HEK293 (cell line): ENCODE data around the gene PSMD12.

Experiments used
- GLI4 ChIP-seq: fragments of 450-650 bp; formaldehyde crosslinking; IDR thresholded peaks from 2 replicates; pipeline ENCODE4 v1.5.1; 2016; ENCODE audit warnings: missing biosample characterization, missing genetic modification characterization
- GLIS1 ChIP-seq: fragments of 450-650 bp; formaldehyde crosslinking; IDR thresholded peaks from 2 replicates; pipeline ENCODE4 v1.5.1; 2016; ENCODE audit warnings: missing biosample characterization, missing genetic modification characterization
- HOXC10 ChIP-seq: sonication (generic); formaldehyde crosslinking; IDR thresholded peaks from 2 replicates; pipeline ENCODE4 v1.8.1; 2023; ENCODE audit warnings: mild to moderate bottlenecking, missing genetic modification reagents
- IKZF3 ChIP-seq: fragments of 450-650 bp; IDR thresholded peaks from 2 replicates; pipeline ENCODE4 v1.5.0; 2018; ENCODE audit warnings: missing biosample characterization, mild to moderate bottlenecking, missing genetic modification characterization, moderate library complexity
- KLF10 ChIP-seq: fragments of 450-650 bp; IDR thresholded peaks from 2 replicates; pipeline ENCODE4 v1.5.1; 2018; ENCODE audit warnings: missing biosample characterization, mild to moderate bottlenecking, missing genetic modification characterization
- MYNN ChIP-seq: fragments of 450-650 bp; formaldehyde crosslinking; IDR thresholded peaks from 2 replicates; pipeline ENCODE4 v1.5.1; 2016; ENCODE audit warnings: missing biosample characterization, missing genetic modification characterization, borderline replicate concordance
- SALL2 ChIP-seq: fragments of 450-650 bp; formaldehyde crosslinking; IDR thresholded peaks from 2 replicates; pipeline ENCODE4 v1.5.0; 2017; ENCODE audit warnings: missing biosample characterization, mild to moderate bottlenecking, missing genetic modification characterization, borderline replicate concordance
- SETDB1 ChIP-seq: IDR thresholded peaks from one replicate; pipeline ENCODE4 v1.6.1; 2017; ENCODE audit warnings: mild to moderate bottlenecking, low read length, moderate library complexity, mixed read lengths; ENCODE audit not compliant: insufficient read length
- ZFHX2 ChIP-seq: fragments of 450-650 bp; formaldehyde crosslinking; conservative IDR thresholded peaks from 2 replicates; pipeline ENCODE4 v1.5.1; 2016; ENCODE audit warnings: missing biosample characterization, missing genetic modification characterization
- ZNF121 ChIP-seq: fragments of 450-650 bp; formaldehyde crosslinking; IDR thresholded peaks from 2 replicates; pipeline ENCODE4 v1.5.1; 2016; ENCODE audit warnings: missing biosample characterization, missing genetic modification characterization
- ZNF175 ChIP-seq: fragments of 450-650 bp; formaldehyde crosslinking; IDR thresholded peaks from 2 replicates; pipeline ENCODE4 v1.5.1; 2016; ENCODE audit warnings: missing biosample characterization, missing genetic modification characterization
- ZNF202 ChIP-seq: fragments of 450-650 bp; formaldehyde crosslinking; IDR thresholded peaks from 2 replicates; pipeline ENCODE4 v1.5.1; 2016; ENCODE audit warnings: missing biosample characterization, missing genetic modification characterization, borderline replicate concordance
- ZNF223 ChIP-seq: fragments of 450-650 bp; formaldehyde crosslinking; IDR thresholded peaks from 2 replicates; pipeline ENCODE4 v1.5.1; 2016; ENCODE audit warnings: missing biosample characterization, missing genetic modification characterization
- ZNF266 ChIP-seq: fragments of 450-650 bp; formaldehyde crosslinking; IDR thresholded peaks from 2 replicates; pipeline ENCODE4 v1.5.1; 2016; ENCODE audit warnings: missing biosample characterization, missing genetic modification characterization, low read depth
- ZNF335 ChIP-seq: fragments of 450-650 bp; formaldehyde crosslinking; conservative IDR thresholded peaks from 2 replicates; pipeline ENCODE4 v1.5.1; 2016; ENCODE audit warnings: missing biosample characterization, missing genetic modification characterization
- ZNF394 ChIP-seq: fragments of 450-650 bp; formaldehyde crosslinking; IDR thresholded peaks from 2 replicates; pipeline ENCODE4 v1.5.1; 2016; ENCODE audit warnings: missing biosample characterization, missing genetic modification characterization, mild to moderate bottlenecking, moderate library complexity, borderline replicate concordance
- ZNF426 ChIP-seq: fragments of 450-650 bp; formaldehyde crosslinking; IDR thresholded peaks from 2 replicates; pipeline ENCODE4 v1.5.1; 2017; ENCODE audit warnings: missing biosample characterization, missing genetic modification characterization, mild to moderate bottlenecking, inconsistent platforms, moderate library complexity
- ZNF510 ChIP-seq: fragments of 450-650 bp; formaldehyde crosslinking; IDR thresholded peaks from 2 replicates; pipeline ENCODE4 v1.5.1; 2018; ENCODE audit warnings: mild to moderate bottlenecking, missing genetic modification characterization, missing biosample characterization; ENCODE audit not compliant: insufficient replicate concordance
- ZNF558 ChIP-seq: fragments of 450-650 bp; formaldehyde crosslinking; IDR thresholded peaks from 2 replicates; pipeline ENCODE4 v1.5.1; 2016; ENCODE audit warnings: missing biosample characterization, missing genetic modification characterization
- ZNF626 ChIP-seq: fragments of 450-650 bp; sonication (Bioruptor Pico); formaldehyde crosslinking; IDR thresholded peaks from 2 replicates; pipeline ENCODE4 v1.5.1; 2018; ENCODE audit warnings: missing biosample characterization, missing genetic modification characterization, inconsistent platforms
- ZNF629 ChIP-seq: fragments of 450-650 bp; formaldehyde crosslinking; IDR thresholded peaks from 2 replicates; pipeline ENCODE4 v1.5.1; 2017; ENCODE audit warnings: missing biosample characterization, missing genetic modification characterization
- ZNF664 ChIP-seq: fragments of 450-650 bp; formaldehyde crosslinking; IDR thresholded peaks from 2 replicates; pipeline ENCODE4 v1.5.1; 2016; ENCODE audit warnings: missing biosample characterization, missing genetic modification characterization
- ZNF677 ChIP-seq: fragments of 450-650 bp; IDR thresholded peaks from 2 replicates; pipeline ENCODE4 v1.5.0; 2018; ENCODE audit warnings: missing biosample characterization, mild to moderate bottlenecking, missing genetic modification characterization, moderate library complexity
- ZNF837 ChIP-seq: fragments of 450-650 bp; formaldehyde crosslinking; IDR thresholded peaks from 2 replicates; pipeline ENCODE4 v1.5.1; 2016; ENCODE audit warnings: missing biosample characterization, missing genetic modification characterization
- ZSCAN16 ChIP-seq: fragments of 450-650 bp; formaldehyde crosslinking; IDR thresholded peaks from 2 replicates; pipeline ENCODE4 v1.5.1; 2016; ENCODE audit warnings: missing biosample characterization, missing genetic modification characterization
- ZSCAN5A ChIP-seq: fragments of 450-650 bp; formaldehyde crosslinking; IDR thresholded peaks from 2 replicates; pipeline ENCODE4 v1.5.1; 2016; ENCODE audit warnings: missing biosample characterization, missing genetic modification characterization
- TF ChIP-seq, protein P1 (sequence below): fragments of 450-650 bp; formaldehyde crosslinking; IDR thresholded peaks from 2 replicates; pipeline ENCODE4; 2016; ENCODE audit warnings: missing biosample characterization, missing genetic modification characterization
- TF ChIP-seq, protein P2 (sequence below): fragments of 450-650 bp; formaldehyde crosslinking; IDR thresholded peaks from 2 replicates; pipeline ENCODE4 v1.5.1; 2016; ENCODE audit warnings: missing biosample characterization, missing genetic modification characterization
- TF ChIP-seq, protein P3 (sequence below): fragments of 450-650 bp; formaldehyde crosslinking; IDR thresholded peaks from 2 replicates; pipeline ENCODE4 v1.5.1; 2016; ENCODE audit warnings: missing biosample characterization, missing genetic modification characterization, low read depth
- TF ChIP-seq, protein P4 (sequence below): fragments of 450-650 bp; formaldehyde crosslinking; IDR thresholded peaks from 2 replicates; pipeline ENCODE4 v1.5.1; 2016; ENCODE audit warnings: missing biosample characterization, missing genetic modification characterization, low read depth
- TF ChIP-seq, protein P5 (sequence below): fragments of 450-650 bp; formaldehyde crosslinking; IDR thresholded peaks from 2 replicates; pipeline ENCODE4 v1.5.1; 2016; ENCODE audit warnings: missing biosample characterization, missing genetic modification characterization

PSMD12 gene

GRCh38 chr17:67360880-67361279 is 5.5 kb downstream of the PSMD12 start (continued):
- TF ChIP-seq ZNF426 (tag by site-specific recombination) = no peak
- TF ChIP-seq, protein P1, sequence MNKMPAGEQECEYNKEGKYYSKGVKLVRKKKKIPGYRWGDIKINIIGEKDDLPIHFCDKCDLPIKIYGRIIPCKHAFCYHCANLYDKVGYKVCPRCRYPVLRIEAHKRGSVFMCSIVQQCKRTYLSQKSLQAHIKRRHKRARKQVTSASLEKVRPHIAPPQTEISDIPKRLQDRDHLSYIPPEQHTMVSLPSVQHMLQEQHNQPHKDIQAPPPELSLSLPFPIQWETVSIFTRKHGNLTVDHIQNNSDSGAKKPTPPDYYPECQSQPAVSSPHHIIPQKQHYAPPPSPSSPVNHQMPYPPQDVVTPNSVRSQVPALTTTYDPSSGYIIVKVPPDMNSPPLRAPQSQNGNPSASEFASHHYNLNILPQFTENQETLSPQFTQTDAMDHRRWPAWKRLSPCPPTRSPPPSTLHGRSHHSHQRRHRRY (tag by site-specific recombination) = no peak
- TF ChIP-seq, protein P2, sequence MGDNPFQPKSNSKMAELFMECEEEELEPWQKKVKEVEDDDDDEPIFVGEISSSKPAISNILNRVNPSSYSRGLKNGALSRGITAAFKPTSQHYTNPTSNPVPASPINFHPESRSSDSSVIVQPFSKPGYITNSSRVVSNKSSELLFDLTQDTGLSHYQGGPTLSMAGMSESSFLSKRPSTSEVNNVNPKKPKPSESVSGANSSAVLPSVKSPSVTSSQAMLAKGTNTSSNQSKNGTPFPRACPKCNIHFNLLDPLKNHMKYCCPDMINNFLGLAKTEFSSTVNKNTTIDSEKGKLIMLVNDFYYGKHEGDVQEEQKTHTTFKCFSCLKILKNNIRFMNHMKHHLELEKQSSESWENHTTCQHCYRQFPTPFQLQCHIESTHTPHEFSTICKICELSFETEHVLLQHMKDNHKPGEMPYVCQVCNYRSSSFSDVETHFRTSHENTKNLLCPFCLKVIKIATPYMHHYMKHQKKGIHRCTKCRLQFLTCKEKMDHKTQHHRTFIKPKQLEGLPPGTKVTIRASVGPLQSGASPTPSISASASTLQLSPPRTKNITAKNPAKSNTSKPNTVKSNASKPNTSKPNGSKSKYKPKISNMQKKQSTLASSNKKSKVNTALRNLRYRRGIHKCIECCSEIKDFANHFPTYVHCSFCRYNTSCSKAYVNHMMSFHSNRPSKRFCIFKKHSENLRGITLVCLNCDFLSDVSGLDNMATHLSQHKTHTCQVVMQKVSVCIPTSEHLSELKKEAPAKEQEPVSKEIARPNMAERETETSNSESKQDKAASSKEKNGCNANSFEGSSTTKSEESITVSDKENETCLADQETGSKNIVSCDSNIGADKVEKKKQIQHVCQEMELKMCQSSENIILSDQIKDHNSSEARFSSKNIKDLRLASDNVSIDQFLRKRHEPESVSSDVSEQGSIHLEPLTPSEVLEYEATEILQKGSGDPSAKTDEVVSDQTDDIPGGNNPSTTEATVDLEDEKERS (tag by site-specific recombination) = no peak
- TF ChIP-seq, protein P3, sequence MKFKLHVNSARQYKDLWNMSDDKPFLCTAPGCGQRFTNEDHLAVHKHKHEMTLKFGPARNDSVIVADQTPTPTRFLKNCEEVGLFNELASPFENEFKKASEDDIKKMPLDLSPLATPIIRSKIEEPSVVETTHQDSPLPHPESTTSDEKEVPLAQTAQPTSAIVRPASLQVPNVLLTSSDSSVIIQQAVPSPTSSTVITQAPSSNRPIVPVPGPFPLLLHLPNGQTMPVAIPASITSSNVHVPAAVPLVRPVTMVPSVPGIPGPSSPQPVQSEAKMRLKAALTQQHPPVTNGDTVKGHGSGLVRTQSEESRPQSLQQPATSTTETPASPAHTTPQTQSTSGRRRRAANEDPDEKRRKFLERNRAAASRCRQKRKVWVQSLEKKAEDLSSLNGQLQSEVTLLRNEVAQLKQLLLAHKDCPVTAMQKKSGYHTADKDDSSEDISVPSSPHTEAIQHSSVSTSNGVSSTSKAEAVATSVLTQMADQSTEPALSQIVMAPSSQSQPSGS = no peak
- TF ChIP-seq ZNF266 (tag by site-specific recombination) = no peak
- no peak for TF ChIP-seq ZNF664 (tag by site-specific recombination)
- TF ChIP-seq KLF10 (tag by site-specific recombination) = no peak
- no peak for TF ChIP-seq SALL2
- TF ChIP-seq GLIS1 = no peak
- TF ChIP-seq ZNF223 (tag by site-specific recombination) = no peak
- TF ChIP-seq ZNF510 = no peak
- TF ChIP-seq ZNF175 (tag by site-specific recombination) = no peak
- peak; percentile 39; the same call in 1 of the 2 replicates for TF ChIP-seq ZNF394
- TF ChIP-seq ZNF677 = no peak
- TF ChIP-seq IKZF3 (tag by site-specific recombination) = no peak; the same call in 1 of the 2 replicates
- TF ChIP-seq, protein P4, sequence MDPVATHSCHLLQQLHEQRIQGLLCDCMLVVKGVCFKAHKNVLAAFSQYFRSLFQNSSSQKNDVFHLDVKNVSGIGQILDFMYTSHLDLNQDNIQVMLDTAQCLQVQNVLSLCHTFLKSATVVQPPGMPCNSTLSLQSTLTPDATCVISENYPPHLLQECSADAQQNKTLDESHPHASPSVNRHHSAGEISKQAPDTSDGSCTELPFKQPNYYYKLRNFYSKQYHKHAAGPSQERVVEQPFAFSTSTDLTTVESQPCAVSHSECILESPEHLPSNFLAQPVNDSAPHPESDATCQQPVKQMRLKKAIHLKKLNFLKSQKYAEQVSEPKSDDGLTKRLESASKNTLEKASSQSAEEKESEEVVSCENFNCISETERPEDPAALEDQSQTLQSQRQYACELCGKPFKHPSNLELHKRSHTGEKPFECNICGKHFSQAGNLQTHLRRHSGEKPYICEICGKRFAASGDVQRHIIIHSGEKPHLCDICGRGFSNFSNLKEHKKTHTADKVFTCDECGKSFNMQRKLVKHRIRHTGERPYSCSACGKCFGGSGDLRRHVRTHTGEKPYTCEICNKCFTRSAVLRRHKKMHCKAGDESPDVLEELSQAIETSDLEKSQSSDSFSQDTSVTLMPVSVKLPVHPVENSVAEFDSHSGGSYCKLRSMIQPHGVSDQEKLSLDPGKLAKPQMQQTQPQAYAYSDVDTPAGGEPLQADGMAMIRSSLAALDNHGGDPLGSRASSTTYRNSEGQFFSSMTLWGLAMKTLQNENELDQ = no peak
- TF ChIP-seq ZSCAN16 (tag by site-specific recombination) = no peak
- TF ChIP-seq ZNF558 = no peak
- TF ChIP-seq ZSCAN5A = no peak
- TF ChIP-seq MYNN (tag by site-specific recombination) = no peak
- peak; percentile 64 for TF ChIP-seq ZNF629
- TF ChIP-seq ZNF335 (tag by site-specific recombination) = no peak
- TF ChIP-seq, protein P5, sequence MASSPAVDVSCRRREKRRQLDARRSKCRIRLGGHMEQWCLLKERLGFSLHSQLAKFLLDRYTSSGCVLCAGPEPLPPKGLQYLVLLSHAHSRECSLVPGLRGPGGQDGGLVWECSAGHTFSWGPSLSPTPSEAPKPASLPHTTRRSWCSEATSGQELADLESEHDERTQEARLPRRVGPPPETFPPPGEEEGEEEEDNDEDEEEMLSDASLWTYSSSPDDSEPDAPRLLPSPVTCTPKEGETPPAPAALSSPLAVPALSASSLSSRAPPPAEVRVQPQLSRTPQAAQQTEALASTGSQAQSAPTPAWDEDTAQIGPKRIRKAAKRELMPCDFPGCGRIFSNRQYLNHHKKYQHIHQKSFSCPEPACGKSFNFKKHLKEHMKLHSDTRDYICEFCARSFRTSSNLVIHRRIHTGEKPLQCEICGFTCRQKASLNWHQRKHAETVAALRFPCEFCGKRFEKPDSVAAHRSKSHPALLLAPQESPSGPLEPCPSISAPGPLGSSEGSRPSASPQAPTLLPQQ (tag by site-specific recombination) = no peak
- TF ChIP-seq ZNF202 (tag by site-specific recombination) = no peak
- no peak for TF ChIP-seq ZFHX2
- TF ChIP-seq HOXC10 (CRISPR knock-in tag) = no peak
- no peak for TF ChIP-seq ZNF626 (tag by site-specific recombination)
- no peak for TF ChIP-seq ZNF121
- no peak for TF ChIP-seq GLI4 (tag by site-specific recombination)
- no peak for TF ChIP-seq SETDB1
- TF ChIP-seq ZNF837 = no peak
